Esophagus (tissue), 2 donors: ENCODE measurements around the gene PARP8. TPM values are rescaled to one million over a fixed set of nuclear protein-coding genes. Genes with fewer than 3 reads are reported as not detected.
"Not testable (repeated sequence)": the region's sequence is repeated elsewhere in the genome, so short reads cannot be mapped to it uniquely, and the experiment has no call there.

Experiments
- H3K27ac ChIP-seq, 2 donors: one replicate each; pipeline ENCODE4 v1.5.1; 2013; ENCODE audit warnings: low read depth in 2 of 2, mild to moderate bottlenecking in 2 of 2, inconsistent platforms in 1 of 2, low read length in 1 of 2, moderate library complexity in 1 of 2
- H3K27me3 ChIP-seq, 2 donors: one replicate each; pipeline ENCODE4 v1.6.1; 2013; ENCODE audit warnings: low read length in 2 of 2, control low read depth in 1 of 2, mild to moderate bottlenecking in 1 of 2; ENCODE audit not compliant: insufficient read depth in 2 of 2, control insufficient read depth in 1 of 2
- H3K36me3 ChIP-seq, 2 donors: one replicate each; pipeline ENCODE4 v1.6.1; 2013; ENCODE audit warnings: low read length in 1 of 2; ENCODE audit not compliant: control insufficient read depth in 2 of 2, insufficient read depth in 2 of 2
- H3K4me1 ChIP-seq, 2 donors: one replicate each; pipeline ENCODE4 v1.6.1; 2013; ENCODE audit warnings: low read length in 1 of 2; ENCODE audit not compliant: control insufficient read depth in 2 of 2, insufficient read depth in 2 of 2
- H3K4me3 ChIP-seq, 2 donors: one replicate each; pipeline ENCODE4 v1.5.1; 2013; ENCODE audit warnings: low read length in 2 of 2, mild to moderate bottlenecking in 2 of 2, low read depth in 1 of 2, moderate library complexity in 1 of 2
- H3K9me3 ChIP-seq, 2 donors: one replicate each; pipeline ENCODE4 v1.6.1; 2013; ENCODE audit warnings: mild to moderate bottlenecking in 2 of 2, low read depth in 1 of 2, low read length in 1 of 2, moderate library complexity in 1 of 2; ENCODE audit not compliant: control insufficient read depth in 2 of 2, insufficient read depth in 1 of 2
- WGBS, 2 donors: extraction: QIAGEN DNeasy Blood & Tissue Kit; methylation state at CpG; one replicate each; pipeline ENCODE4 v1.1.7; 2013; 5-methylcytosine and 5-hydroxymethylcytosine counted together
- polyA plus RNA-seq, 2 donors: library from polyadenylated mRNA; stranded (reverse); fragments of 200-250 nt; gene quantifications; one replicate each; pipeline ENCODE4 v1.2.3, GENCODE V29; 2013
- donor health status: healthy with polysubstance abuse.
- donor health status: Bipolar disorder and iron deficiency.

PARP8 gene
- polyA plus RNA-seq, 2 donors, result 4.5 to 5.6 TPM

GRCh38 chr5:50759526-50760270 is 93.3 kb downstream of the PARP8 start:
- Histone ChIP-seq H3K27ac (no peak overlapping the region), H3K4me1 (no peaks in the 10 kb centered on the region), H3K36me3 (no peaks in the 10 kb centered on the region), H3K9me3 (no peaks in the 10 kb centered on the region), H3K4me3 (no peak overlapping the region), H3K27me3 (no peaks in the 10 kb centered on the region)
- 98% methylated on average over 1 of the region's 1 CpG for WGBS, 2 donors

GRCh38 chr5:50763351-50763750 is 96.9 kb downstream of the PARP8 start:
- no peak overlapping the region for H3K27ac ChIP-seq
- H3K9me3 ChIP-seq, result no peaks in the 10 kb centered on the region
- H3K4me1 ChIP-seq, result no peaks in the 10 kb centered on the region
- H3K36me3 ChIP-seq, result no peaks in the 10 kb centered on the region
- H3K4me3 ChIP-seq, result no peak overlapping the region
- no peaks in the 10 kb centered on the region for H3K27me3 ChIP-seq

- no peak overlapping the region for H3K4me3 ChIP-seq
- 94% methylated on average over 7 of the region's 7 CpGs for WGBS, 2 donors
- no peaks in the 10 kb centered on the region for H3K9me3 ChIP-seq
- H3K36me3 ChIP-seq, result no peaks in the 10 kb centered on the region
- no peaks in the 10 kb centered on the region for H3K4me1 ChIP-seq
- H3K27ac ChIP-seq, result no peak overlapping the region
- no peaks in the 10 kb centered on the region for H3K27me3 ChIP-seq
These were observed 97.4 kb downstream of the PARP8 start for GRCh38 chr5:50763846-50764245.

GRCh38 chr5:50766042-50766441 is 99.6 kb downstream of the PARP8 start:
- Histone ChIP-seq H3K36me3 (no peaks in the 10 kb centered on the region), H3K27me3 (no peaks in the 10 kb centered on the region), H3K4me3 (no peak overlapping the region), H3K9me3 (no peaks in the 10 kb centered on the region), H3K4me1 (no peaks in the 10 kb centered on the region), H3K27ac (no peak overlapping the region)
- 92 to 95% methylated on average over 2 of the region's 2 CpGs for WGBS, 2 donors

GRCh38 chr5:50766462-50766861 is 100.0 kb downstream of the PARP8 start:
- Histone ChIP-seq H3K9me3 (no peaks in the 10 kb centered on the region), H3K36me3 (no peaks in the 10 kb centered on the region), H3K4me1 (no peaks in the 10 kb centered on the region), H3K27ac (no peak overlapping the region), H3K4me3 (no peak overlapping the region), H3K27me3 (no peaks in the 10 kb centered on the region)
- 91 to 95% methylated on average over 5 of the region's 5 CpGs for WGBS, 2 donors

- 86 to 87% methylated on average over 2 of the region's 2 CpGs for WGBS, 2 donors
- H3K27me3 ChIP-seq, result no peaks in the 10 kb centered on the region
- no peaks in the 10 kb centered on the region for H3K9me3 ChIP-seq
- no peaks in the 10 kb centered on the region for H3K36me3 ChIP-seq
- no peak overlapping the region for H3K4me3 ChIP-seq
- H3K4me1 ChIP-seq, result no peaks in the 10 kb centered on the region
- H3K27ac ChIP-seq, result no peak overlapping the region
These were observed 100.5 kb downstream of the PARP8 start for GRCh38 chr5:50766967-50767366.

- 80% methylated on average over 1 of the region's 1 CpG for WGBS, 2 donors
- H3K4me3 ChIP-seq, result no peak overlapping the region
- H3K36me3 ChIP-seq, result no peaks in the 10 kb centered on the region
- no peaks in the 10 kb centered on the region for H3K4me1 ChIP-seq
- no peaks in the 10 kb centered on the region for H3K9me3 ChIP-seq
- H3K27me3 ChIP-seq, result no peaks in the 10 kb centered on the region
- H3K27ac ChIP-seq, result no peak overlapping the region
These were observed 101.2 kb downstream of the PARP8 start for GRCh38 chr5:50767588-50767987.

GRCh38 chr5:50768634-50769033 is 102.2 kb downstream of the PARP8 start:
- H3K4me1 ChIP-seq, result no peaks in the 10 kb centered on the region
- no peak overlapping the region for H3K27ac ChIP-seq
- H3K9me3 ChIP-seq, result no peaks in the 10 kb centered on the region
- H3K27me3 ChIP-seq, result no peaks in the 10 kb centered on the region
- 85 to 91% methylated on average over 4 of the region's 4 CpGs for WGBS, 2 donors
- H3K4me3 ChIP-seq, result no peak overlapping the region
- no peaks in the 10 kb centered on the region for H3K36me3 ChIP-seq

- H3K36me3 ChIP-seq, result no peaks in the 10 kb centered on the region
- peaks cover 0 to 3% of the 10 kb centered on the region in 2 donors for H3K9me3 ChIP-seq
- H3K4me3 ChIP-seq, result no peak overlapping the region
- H3K27me3 ChIP-seq, result no peaks in the 10 kb centered on the region
- 89 to 90% methylated on average over 3 of the region's 3 CpGs for WGBS, 2 donors
- H3K4me1 ChIP-seq, result no peaks in the 10 kb centered on the region
- H3K27ac ChIP-seq, result no peak overlapping the region
These were observed 104.0 kb downstream of the PARP8 start for GRCh38 chr5:50770441-50770840.

GRCh38 chr5:50774446-50775175 is 108.2 kb downstream of the PARP8 start:
- H3K9me3 ChIP-seq, H3K27ac ChIP-seq, H3K4me1 ChIP-seq, H3K36me3 ChIP-seq, H3K27me3 ChIP-seq, H3K4me3 ChIP-seq: not testable (repeated sequence)
- 97% methylated on average over 46 to 51 of the region's 51 CpGs for WGBS, 2 donors
